K562 (cell line): ENCODE data around the gene PRKAR1B. TPM values are rescaled to one million over a fixed set of nuclear protein-coding genes. Genes with fewer than 3 reads are reported as not detected.

ENCODE experiments used
- ATAC-seq: fragments of 200-7000 bp; cut with Tn5 transposase; 3 replicates; pipeline ENCODE4 v1.9.1; 2020; ENCODE audit warnings: moderate library complexity
- BruUV-seq: library from RNA; stranded (reverse); fragments of 400-500 nt; replicated peaks from 2 replicates; lab custom pipeline; 2021; lab: Mats Ljungman, UMichigan
- CTCF ChIA-PET: fragments of 300-600 bp; formaldehyde crosslinking; extraction: SDS; loops from one replicate; lab custom pipeline; 2021; ENCODE audit warnings: low intra/inter-chr PET ratio; lab: Yijun Ruan, JAX
- POLR2A ChIA-PET: fragments of 300-600, 350-650 bp; sonication (Branson Sonifier 250); formaldehyde crosslinking; extraction: SDS; loops from one replicate; lab custom pipeline; 2021; ENCODE audit warnings: antibody characterized with exemption, inconsistent platforms; lab: Yijun Ruan, JAX
- DNase-seq, 4 experiments: peaks; one replicate each; pipeline versions ENCODE4 v3.0.0 to v3.0.0-alpha.2; 2011 to 2018; ENCODE audit warnings: low spot score in 3 of 4, mixed read lengths in 3 of 4; ENCODE audit errors: extremely low read depth in 1 of 4
- FAIRE-seq: peaks from 2 replicates; lab custom pipeline; 2011; peaks lifted over from hg19 to GRCh38; lab: Jason Lieb, UNC
- H2AFZ ChIP-seq: 2 replicates; pipeline ENCODE4 v1.6.0; 2011; ENCODE audit warnings: low read depth, low read length, control low read depth, inconsistent platforms
- H3K27ac ChIP-seq: fragments of 200-600 bp; 3 replicates; pipeline ENCODE4 v1.8.0; 2011; ENCODE audit warnings: low read depth, mild to moderate bottlenecking, control low read depth, inconsistent platforms, low read length, moderate library complexity, mixed read lengths; ENCODE audit errors: extremely low read depth
- H3K27me3 ChIP-seq, 2 experiments: fragments of 300-600 bp in 1 of 2; 2 replicates in 1 of 2; 3 replicates in 1 of 2; pipeline versions ENCODE4 v1.6.0 to v1.8.0; 2011; ENCODE audit warnings: inconsistent platforms in 2 of 2, low read length in 2 of 2, mild to moderate bottlenecking in 1 of 2, mixed read lengths in 1 of 2, moderate library complexity in 1 of 2; ENCODE audit not compliant: control insufficient read depth in 2 of 2, insufficient read depth in 2 of 2
- H3K36me3 ChIP-seq: fragments of 300-600 bp; 3 replicates; pipeline ENCODE4 v1.8.0; 2011; ENCODE audit warnings: mild to moderate bottlenecking, low read length, inconsistent platforms; ENCODE audit not compliant: control insufficient read depth, insufficient read depth
- H3K4me1 ChIP-seq, 2 experiments: fragments of 200-600 bp in 1 of 2; replicated peaks in 1 of 2; 2 replicates in 1 of 2; 3 replicates in 1 of 2; pipeline versions ENCODE4 v1.5.1 to v1.8.0; 2011; ENCODE audit warnings: inconsistent platforms in 2 of 2, low read length in 2 of 2, mild to moderate bottlenecking in 1 of 2, mixed read lengths in 1 of 2, moderate library complexity in 1 of 2; ENCODE audit not compliant: control insufficient read depth in 2 of 2, insufficient read depth in 2 of 2
- H3K4me2 ChIP-seq: 2 replicates; pipeline ENCODE4 v1.6.1; 2011; ENCODE audit warnings: low read length, control low read depth, inconsistent platforms, mixed read lengths; ENCODE audit not compliant: insufficient read depth
- H3K4me3 ChIP-seq: fragments of 200-600 bp; sonication (generic), shearing (Covaris generic); 2 replicates; pipeline ENCODE4 v1.5.1; 2016; ENCODE audit warnings: control low read depth, inconsistent platforms
- H3K79me2 ChIP-seq: fragments of 200-600 bp; 3 replicates; pipeline ENCODE4 v1.8.0; 2011; ENCODE audit warnings: low read length, inconsistent platforms; ENCODE audit not compliant: control insufficient read depth, insufficient read depth
- H3K9ac ChIP-seq, 2 experiments: 2 replicates each; pipeline versions ENCODE4 v1.6.0 to v1.6.1; 2011; ENCODE audit warnings: low read depth in 2 of 2, low read length in 2 of 2, control low read depth in 1 of 2, inconsistent platforms in 1 of 2, mild to moderate bottlenecking in 1 of 2, mixed read lengths in 1 of 2; ENCODE audit not compliant: insufficient read depth in 1 of 2
- H3K9me1 ChIP-seq: one replicate; pipeline ENCODE4 v1.6.0; 2011; ENCODE audit warnings: inconsistent platforms, mild to moderate bottlenecking, low read length, moderate library complexity; ENCODE audit not compliant: control insufficient read depth, insufficient read depth
- H3K9me3 ChIP-seq: replicated peaks from 2 replicates; pipeline ENCODE4 v1.5.1; 2011; ENCODE audit warnings: low read depth, low read length, inconsistent platforms; ENCODE audit not compliant: control insufficient read depth, insufficient read depth
- H4K20me1 ChIP-seq: replicated peaks from 2 replicates; pipeline ENCODE4 v1.6.1; 2011; ENCODE audit warnings: low read length, inconsistent platforms, mixed read lengths; ENCODE audit not compliant: control insufficient read depth, insufficient read depth
- CBX3 ChIP-seq, 2 experiments: IDR thresholded peaks; 1 replicate in 1 of 2; 2 replicates in 1 of 2; pipeline ENCODE4 v1.6.1; 2012; ENCODE audit warnings: inconsistent platforms in 2 of 2, low read length in 2 of 2, borderline replicate concordance in 1 of 2, control low read depth in 1 of 2
- FOXJ3 ChIP-seq: sonication (generic); formaldehyde crosslinking; IDR thresholded peaks from 2 replicates; pipeline ENCODE4 v1.4.0; 2020; ENCODE audit warnings: mild to moderate bottlenecking, missing genetic modification reagents
- MCM2 ChIP-seq: fragments of 450-650 bp; IDR thresholded peaks from 2 replicates; pipeline ENCODE4 v1.6.1; 2017; ENCODE audit warnings: low read depth, mild to moderate bottlenecking
- SOX6 ChIP-seq: fragments of 450-650 bp; IDR thresholded peaks from 2 replicates; pipeline ENCODE4 v1.6.1; 2014; ENCODE audit warnings: mild to moderate bottlenecking
- U2AF1 ChIP-seq: fragments of 200-400 bp; formaldehyde crosslinking; optimal IDR thresholded peaks from 2 replicates; pipeline ENCODE3; 2017; ENCODE audit warnings: mild to moderate bottlenecking, low read depth, low read length, moderate library complexity
- ZBTB40 ChIP-seq, 2 experiments: fragments of 450-650 bp in 1 of 2; sonication (generic) in 1 of 2; formaldehyde crosslinking in 1 of 2; IDR thresholded peaks; 2 replicates each; pipeline versions ENCODE4 v1.7.1 to v1.9.0; 2016 to 2022; ENCODE audit warnings: inconsistent platforms in 1 of 2, mild to moderate bottlenecking in 1 of 2, missing genetic modification reagents in 1 of 2
- ZNF445 ChIP-seq: fragments of 250-450 bp; sonication (Bioruptor Pico); IDR thresholded peaks from 2 replicates; pipeline ENCODE4 v1.4.0; 2020; ENCODE audit warnings: low read depth, mild to moderate bottlenecking, moderate library complexity
- WGBS: fragments of 100-300 bp; shearing (Covaris generic); methylation state at CpG from one replicate; pipeline ENCODE4 v1.1.6; 2016; ENCODE audit warnings: low coverage, mixed read lengths; ENCODE audit not compliant: insufficient coverage; ENCODE audit errors: missing lambda C conversion rate; 5-methylcytosine and 5-hydroxymethylcytosine counted together
- in situ Hi-C: fragments of 300-500 bp; cut with MboI; formaldehyde crosslinking; loops from 4 replicates; pipeline ENCODE4 v1.15.0; 2018; ENCODE audit warnings: inconsistent platforms, mixed read lengths
- intact Hi-C: fragments of 100-400 bp; cut with micrococcal nuclease; formaldehyde crosslinking; loops from 2 replicates; pipeline ENCODE4 v1.14.2; 2022
- polyA plus RNA-seq, 8 experiments: library from polyadenylated mRNA; depleted of rRNA in 4 of 8; stranded (reverse) in 5 of 8; unstranded in 3 of 8; fragments of >200 nt; fragmentation: Nextera tagmentation in 2 of 8; fragmentation: Illumina TruSeq in 1 of 8; extraction: Ambion mirVana in 2 of 8; extraction: Trizol in 1 of 8; gene quantifications; 2 replicates each; pipeline versions ENCODE4 v1.2.1 to v1.2.3, GENCODE V29; 2011 to 2014; ENCODE audit warnings: inconsistent platforms in 1 of 8, missing spikeins in 1 of 8
- total RNA-seq, 7 experiments: library from RNA; depleted of rRNA in 6 of 7; stranded (reverse); fragments of >200 nt in 6 of 7; fragmentation: Illumina TruSeq in 2 of 7; extraction: Trizol in 2 of 7; gene quantifications; 2 replicates each; pipeline versions ENCODE4 v1.2.1 to v1.2.3, GENCODE V29; 2011 to 2021; ENCODE audit warnings: low replicate concordance in 1 of 7

The PRKAR1B gene
- total and polyA plus RNA-seq, 9 of the 15 experiments (the other 6 are each of a cell fraction or from before 2014, with no cell fraction given) = 0.99 to 30.5 (median 12.7) TPM

GRCh38 chr7:571096-571717, 155.9 kb downstream of the PRKAR1B start:
- no peak overlapping the region for H2AFZ ChIP-seq
- no TSS peak for BruUV-seq
- POLR2A ChIA-PET = no interaction called here
- H4K20me1 ChIP-seq = no peaks in the 10 kb centered on the region
- H3K9me3 ChIP-seq = no peaks in the 10 kb centered on the region
- peaks cover 0 to 30% of the 10 kb centered on the region in 2 experiments; a peak in 1 of 5 replicates for H3K4me1 ChIP-seq
- H3K27ac ChIP-seq = no peak overlapping the region
- H3K36me3 ChIP-seq = peaks cover 2% of the 10 kb centered on the region; the same call in 1 of the 3 replicates
- ATAC-seq = no peak
- H3K79me2 ChIP-seq = no peaks in the 10 kb centered on the region
- TF ChIP-seq ZBTB40 (IDR thresholded peaks at IDR 0.05) (no peak), ZBTB40 (CRISPR knock-in tag; IDR thresholded peaks at IDR 0.05) (no peak), SOX6 (no peak), CBX3 (IDR thresholded peaks at IDR 0.05; ENCODE audit: borderline replicate concordance in 1 of 2, low read length in 2 of 2) (no peak), MCM2 (no peak), ZNF445 (CRISPR knock-in tag) (no peak), U2AF1 (no peak), FOXJ3 (CRISPR knock-in tag) (no peak)
- H3K4me3 ChIP-seq = no peak overlapping the region
- no peaks in the 10 kb centered on the region for H3K27me3 ChIP-seq
- H3K9ac ChIP-seq = no peak overlapping the region
- CTCF ChIA-PET = no interaction called here
- 67% methylated on average over 6 of the region's 33 CpGs for WGBS
- H3K9me1 ChIP-seq = no peaks in the 10 kb centered on the region
- DNase-seq = no peak
- no peak overlapping the region for H3K4me2 ChIP-seq
- intact Hi-C loops (no loop called here), in situ Hi-C loops (no loop called here)
- no peak for FAIRE-seq
